Hepatocyte (in vitro differentiated cells): Measurements from ENCODE around the gene NYNRIN. TPM values are rescaled to one million over a fixed set of nuclear protein-coding genes. Genes with fewer than 3 reads are reported as not detected.

Experiments used
- DNase-seq: peaks from one replicate; pipeline ENCODE4 v3.0.0-alpha.2; 2016; ENCODE audit warnings: low spot score
- H2AFZ ChIP-seq: fragments of 200-600 bp; sonication (generic); 2 replicates; pipeline ENCODE4 v1.6.0; 2016; ENCODE audit warnings: antibody characterized with exemption, mild to moderate bottlenecking
- H3K27ac ChIP-seq: fragments of 200-600 bp; sonication (generic); 2 replicates; pipeline ENCODE4 v1.5.1; 2016; ENCODE audit warnings: mild to moderate bottlenecking
- H3K27me3 ChIP-seq: fragments of 200-600 bp; sonication (generic); 2 replicates; pipeline ENCODE4 v1.6.1; 2016
- H3K36me3 ChIP-seq: fragments of 200-600 bp; sonication (generic); replicated peaks from 2 replicates; pipeline ENCODE4 v1.5.1; 2016; ENCODE audit warnings: low read depth; ENCODE audit not compliant: insufficient read depth
- H3K4me1 ChIP-seq: fragments of 200-600 bp; sonication (generic); 2 replicates; pipeline ENCODE4 v1.5.1; 2016; ENCODE audit warnings: mild to moderate bottlenecking, moderate library complexity; ENCODE audit not compliant: insufficient read depth
- H3K4me2 ChIP-seq: fragments of 200-600 bp; sonication (generic); 2 replicates; pipeline ENCODE4 v1.6.0; 2016
- H3K4me3 ChIP-seq: fragments of 200-600 bp; sonication (generic); 2 replicates; pipeline ENCODE4 v1.5.1; 2016; ENCODE audit warnings: mild to moderate bottlenecking
- H3K79me2 ChIP-seq: fragments of 200-600 bp; sonication (generic); 2 replicates; pipeline ENCODE4 v1.6.0; 2017; ENCODE audit warnings: mild to moderate bottlenecking
- H3K9me2 ChIP-seq: fragments of 200-600 bp; sonication (generic); replicated peaks from 2 replicates; pipeline ENCODE4 v1.6.0; 2017; ENCODE audit warnings: mild to moderate bottlenecking; ENCODE audit not compliant: insufficient read depth
- H3K9me3 ChIP-seq: fragments of 200-600 bp; sonication (generic); 2 replicates; pipeline ENCODE4 v1.5.1; 2016; ENCODE audit warnings: low read depth, mild to moderate bottlenecking
- H4K20me1 ChIP-seq: fragments of 200-600 bp; sonication (generic); 2 replicates; pipeline ENCODE4 v1.6.0; 2016; ENCODE audit warnings: mild to moderate bottlenecking; ENCODE audit not compliant: insufficient read depth, poor library complexity, severe bottlenecking
- EZH2 ChIP-seq: fragments of 200-600 bp; sonication (generic); IDR thresholded peaks from 2 replicates; pipeline ENCODE4 v1.6.1; 2016; ENCODE audit warnings: antibody characterized with exemption, mild to moderate bottlenecking, borderline replicate concordance
- EZH2phosphoT487 ChIP-seq: fragments of 200-600 bp; sonication (generic); IDR thresholded peaks from one replicate; pipeline ENCODE4 v1.6.1; 2018; ENCODE audit warnings: antibody characterized with exemption, mild to moderate bottlenecking, low read depth, moderate library complexity; ENCODE audit not compliant: unreplicated experiment, severe bottlenecking
- WGBS: methylation state at CpG from one replicate; pipeline ENCODE4 v1.1.6; 2016; ENCODE audit warnings: low lambda C conversion rate; ENCODE audit errors: missing lambda C conversion rate; 5-methylcytosine and 5-hydroxymethylcytosine counted together
- polyA plus RNA-seq: library from polyadenylated mRNA; unstranded; fragments of >200 nt; fragmentation: Nextera tagmentation; extraction: Ambion mirVana; gene quantifications from 2 replicates; pipeline ENCODE4 v1.2.1, GENCODE V29; 2016
- total RNA-seq: library from RNA; depleted of rRNA; stranded (reverse); fragments of >200 nt; gene quantifications from 2 replicates; pipeline ENCODE4 v1.2.3, GENCODE V29; 2014
- TF ChIP-seq, protein P1 (sequence below): fragments of 200-600 bp; sonication (generic); IDR thresholded peaks from 2 replicates; pipeline ENCODE4 v1.5.1; 2016; ENCODE audit warnings: antibody characterized with exemption, mild to moderate bottlenecking; ENCODE audit not compliant: poor library complexity

The NYNRIN gene
- total and polyA plus RNA-seq, 2 experiments from 2014 or later, result 34.5 to 56.5 TPM

DNA sequence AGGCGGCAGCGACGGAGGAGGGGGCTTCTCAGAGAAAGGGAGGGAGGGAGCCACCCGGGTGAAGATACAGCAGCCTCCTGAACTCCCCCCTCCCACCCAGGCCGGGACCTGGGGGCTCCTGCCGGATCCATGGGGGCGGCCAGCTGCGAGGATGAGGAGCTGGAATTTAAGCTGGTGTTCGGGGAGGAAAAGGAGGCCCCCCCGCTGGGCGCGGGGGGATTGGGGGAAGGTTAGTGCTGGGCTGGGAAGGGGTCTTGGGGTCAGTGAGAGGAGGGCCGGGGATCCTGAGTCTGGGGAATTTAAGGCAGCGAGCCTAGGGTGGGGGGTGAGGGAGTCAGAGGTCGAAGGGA lies 30.6 kb upstream of the NYNRIN start:
- Histone ChIP-seq H3K79me2 (peaks cover 7% of the 10 kb centered on the region), H3K27ac (peak overlapping the region; percentile 98), H3K4me2 (peak overlapping the region; percentile 79), H3K36me3 (no peaks in the 10 kb centered on the region), H3K9me2 (no peaks in the 10 kb centered on the region), H4K20me1 (no peaks in the 10 kb centered on the region), H3K27me3 (no peaks in the 10 kb centered on the region), H3K4me3 (peak overlapping the region; percentile 86), H3K4me1 (peaks cover 7% of the 10 kb centered on the region), H3K9me3 (no peaks in the 10 kb centered on the region), H2AFZ (peak overlapping the region; percentile 70)
- TF ChIP-seq EZH2phosphoT487, result no peak
- TF ChIP-seq EZH2, result no peak
- TF ChIP-seq, protein P1, sequence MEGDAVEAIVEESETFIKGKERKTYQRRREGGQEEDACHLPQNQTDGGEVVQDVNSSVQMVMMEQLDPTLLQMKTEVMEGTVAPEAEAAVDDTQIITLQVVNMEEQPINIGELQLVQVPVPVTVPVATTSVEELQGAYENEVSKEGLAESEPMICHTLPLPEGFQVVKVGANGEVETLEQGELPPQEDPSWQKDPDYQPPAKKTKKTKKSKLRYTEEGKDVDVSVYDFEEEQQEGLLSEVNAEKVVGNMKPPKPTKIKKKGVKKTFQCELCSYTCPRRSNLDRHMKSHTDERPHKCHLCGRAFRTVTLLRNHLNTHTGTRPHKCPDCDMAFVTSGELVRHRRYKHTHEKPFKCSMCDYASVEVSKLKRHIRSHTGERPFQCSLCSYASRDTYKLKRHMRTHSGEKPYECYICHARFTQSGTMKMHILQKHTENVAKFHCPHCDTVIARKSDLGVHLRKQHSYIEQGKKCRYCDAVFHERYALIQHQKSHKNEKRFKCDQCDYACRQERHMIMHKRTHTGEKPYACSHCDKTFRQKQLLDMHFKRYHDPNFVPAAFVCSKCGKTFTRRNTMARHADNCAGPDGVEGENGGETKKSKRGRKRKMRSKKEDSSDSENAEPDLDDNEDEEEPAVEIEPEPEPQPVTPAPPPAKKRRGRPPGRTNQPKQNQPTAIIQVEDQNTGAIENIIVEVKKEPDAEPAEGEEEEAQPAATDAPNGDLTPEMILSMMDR, result no peak
- no CpG with 5 or more reads among the region's 15 CpGs for WGBS
- DNase-seq, result peak; percentile 40

DNA sequence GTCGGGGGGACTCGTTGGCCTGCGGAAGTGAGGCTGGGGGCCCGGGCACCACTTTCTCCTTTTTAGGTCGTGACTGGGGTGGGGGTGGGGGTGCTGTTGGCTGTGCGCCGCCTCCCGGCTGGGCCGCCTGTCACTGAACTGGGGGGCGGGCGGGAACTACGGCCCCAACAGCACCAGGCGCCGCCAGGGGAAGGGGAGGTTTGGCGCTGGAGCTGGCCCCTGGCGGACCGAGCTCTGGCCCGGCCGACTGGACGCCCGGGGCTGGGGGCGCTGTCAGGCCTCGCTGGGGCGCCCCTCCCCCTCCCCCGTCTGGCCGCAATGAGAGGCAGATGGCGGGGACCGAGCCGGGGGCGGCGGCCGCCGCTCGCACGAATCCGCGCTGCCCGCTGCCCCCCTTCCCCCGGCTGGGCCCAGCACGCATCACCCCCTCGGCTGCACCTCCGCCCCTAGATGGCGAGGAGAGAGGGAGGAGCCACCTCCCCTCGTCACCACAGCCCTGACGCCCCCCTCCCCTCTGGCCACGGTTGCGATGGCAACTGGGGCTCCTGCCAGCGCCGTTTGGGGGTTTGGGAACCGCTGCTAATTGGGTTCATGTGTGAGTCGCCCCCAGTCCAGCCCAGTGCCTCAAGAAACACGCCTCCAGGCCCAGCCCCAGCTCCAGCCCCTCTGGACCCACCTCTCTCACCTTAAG lies 30.1 kb upstream of the NYNRIN start:
- Histone ChIP-seq H3K27me3 (no peaks in the 10 kb centered on the region), H4K20me1 (no peaks in the 10 kb centered on the region), H2AFZ (peak overlapping the region; percentile 70), H3K36me3 (no peaks in the 10 kb centered on the region), H3K9me3 (no peaks in the 10 kb centered on the region), H3K4me1 (peaks cover 7% of the 10 kb centered on the region), H3K9me2 (no peaks in the 10 kb centered on the region), H3K79me2 (peaks cover 7% of the 10 kb centered on the region), H3K4me2 (peak overlapping the region; percentile 79), H3K27ac (peak overlapping the region; percentile 98), H3K4me3 (peak overlapping the region; percentile 86)
- peak; percentile 90 for DNase-seq
- TF ChIP-seq, protein P1, result peak; percentile 24
- TF ChIP-seq EZH2phosphoT487, result no peak
- 8% methylated on average over 13 of the region's 52 CpGs for WGBS

DNA sequence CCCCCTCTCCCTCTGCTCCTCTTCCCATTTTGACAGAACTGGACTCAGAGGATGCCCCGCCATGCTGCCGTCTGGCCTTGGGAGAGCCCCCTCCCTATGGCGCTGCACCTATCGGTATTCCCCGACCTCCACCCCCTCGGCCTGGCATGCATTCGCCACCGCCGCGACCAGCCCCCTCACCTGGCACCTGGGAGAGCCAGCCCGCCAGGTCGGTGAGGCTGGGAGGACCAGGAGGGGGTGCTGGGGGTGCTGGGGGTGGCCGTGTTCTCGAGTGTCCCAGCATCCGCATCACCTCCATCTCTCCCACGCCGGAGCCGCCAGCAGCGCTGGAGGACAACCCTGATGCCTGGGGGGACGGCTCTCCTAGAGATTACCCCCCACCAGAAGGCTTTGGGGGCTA lies 29.3 kb upstream of the NYNRIN start:
- H3K4me1 ChIP-seq, result peaks cover 7% of the 10 kb centered on the region
- TF ChIP-seq, protein P1, result no peak
- TF ChIP-seq EZH2 (no peak), EZH2phosphoT487 (no peak)

More for the DNA sequence above, 29.3 kb upstream of the NYNRIN start:
- H4K20me1 ChIP-seq, result no peaks in the 10 kb centered on the region
- 97% methylated on average over 6 of the region's 20 CpGs for WGBS
- H3K79me2 ChIP-seq, result peaks cover 7% of the 10 kb centered on the region
- no peaks in the 10 kb centered on the region for H3K27me3 ChIP-seq
- H3K27ac ChIP-seq, result peak overlapping the region; percentile 98
- H3K9me3 ChIP-seq, result no peaks in the 10 kb centered on the region
- DNase-seq, result no peak
- H3K4me2 ChIP-seq, result peak overlapping the region; percentile 79
- H2AFZ ChIP-seq, result no peak overlapping the region
- no peak overlapping the region for H3K4me3 ChIP-seq
- no peaks in the 10 kb centered on the region for H3K9me2 ChIP-seq
- H3K36me3 ChIP-seq, result no peaks in the 10 kb centered on the region
